HG03439 (cell line): Measurements from ENCODE around the gene CR2.
A peak's percentile ranks its signal among the peaks of the same experiment; 100 is the strongest.
"Not testable (repeated sequence)": the region's sequence is repeated elsewhere in the genome, so short reads cannot be mapped to it uniquely, and the experiment has no call there.

Experiments
- ATAC-seq: cut with Tn5 transposase; IDR thresholded peaks from one replicate; pipeline ENCODE4 v1.9.1; 2021; ENCODE audit warnings: mild to moderate bottlenecking, moderate library complexity; ENCODE audit not compliant: unreplicated experiment

CR2 gene

GRCh38 chr1:207444514-207445217 is 9.5 kb upstream of the CR2 start:
- no peak for ATAC-seq

DNA sequence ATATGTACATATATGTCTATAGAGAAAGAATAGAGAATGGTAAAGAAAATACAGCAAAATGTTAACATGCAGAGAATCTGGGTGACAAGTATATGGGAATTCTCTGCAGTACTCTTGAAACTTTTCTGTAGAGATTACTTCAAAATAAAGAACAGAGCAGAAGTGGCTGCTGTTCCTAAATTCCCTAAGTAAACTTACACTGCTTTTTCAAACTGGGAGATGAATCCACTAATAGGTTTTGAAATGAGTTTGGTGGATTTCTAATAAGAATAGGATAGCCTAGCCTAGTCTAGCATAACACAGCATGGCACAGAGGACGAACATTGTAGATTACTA is 450 bp upstream of the CR2 start:
- ATAC-seq, result no peak

DNA sequence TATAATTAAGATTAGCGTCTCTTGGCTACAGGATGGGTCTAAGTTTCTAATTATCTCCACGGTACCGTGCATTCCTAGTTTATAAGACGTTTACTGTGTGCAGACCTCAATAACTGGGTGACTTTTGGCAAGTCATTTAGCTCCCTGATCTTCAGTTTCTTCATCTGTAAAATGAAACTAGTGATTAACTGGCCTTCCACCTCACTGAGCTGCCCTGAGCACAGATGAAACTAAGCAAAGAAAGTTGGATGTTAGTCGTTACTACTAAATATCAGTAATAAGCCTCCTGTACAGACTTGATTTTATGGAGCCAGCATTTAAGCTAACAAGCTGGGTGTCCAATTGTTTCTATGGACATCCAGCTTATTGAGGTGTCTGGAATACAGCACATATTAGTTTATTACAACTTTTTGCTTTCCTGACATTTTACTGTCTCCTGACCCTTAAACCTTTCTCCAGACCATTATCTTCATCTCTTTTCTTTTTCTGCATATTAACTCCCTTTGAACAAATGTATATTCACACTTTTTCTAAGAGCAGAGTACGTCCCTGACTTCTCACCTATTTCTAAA is 1.1 kb downstream of the CR2 start:
- peak; percentile 18 for ATAC-seq

DNA sequence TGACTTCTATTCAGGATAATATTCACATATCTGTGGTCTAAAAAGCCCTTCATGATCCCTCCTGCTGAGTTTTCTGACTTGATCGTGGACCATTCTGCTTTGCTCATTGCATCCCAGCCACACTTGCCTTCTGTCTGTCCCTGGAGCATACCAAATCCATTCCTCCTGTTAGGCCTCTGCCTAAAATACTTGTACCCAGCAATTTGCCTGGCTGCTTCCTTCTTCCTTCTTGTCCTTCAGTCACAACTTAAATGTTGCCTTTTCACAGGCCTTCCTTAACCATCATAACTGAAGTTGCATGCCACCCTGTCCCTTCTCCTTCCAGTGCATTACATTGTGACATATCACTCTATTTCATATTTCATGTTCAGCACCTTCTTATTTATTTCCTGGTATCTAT is 4.3 kb downstream of the CR2 start:
- no peak for ATAC-seq

DNA sequence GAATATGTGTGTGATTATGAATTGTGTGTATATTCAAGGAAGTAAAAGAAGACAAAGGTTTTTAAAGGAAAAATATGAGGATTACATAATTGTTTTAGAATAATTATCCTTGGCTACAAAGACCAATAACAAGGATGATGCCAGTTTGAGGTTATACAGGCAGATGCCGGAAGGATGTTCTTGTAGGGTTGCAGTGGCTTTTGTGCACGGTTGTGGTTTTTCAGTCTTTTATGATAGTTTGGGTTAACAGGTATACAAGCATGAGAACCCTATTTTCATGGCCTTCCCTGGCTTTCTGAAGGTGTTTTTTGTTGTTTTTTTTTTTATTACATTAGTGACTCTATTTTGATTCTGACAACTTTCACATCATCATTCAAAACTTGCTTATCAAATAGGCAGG is 4.9 kb downstream of the CR2 start:
- ATAC-seq, result no peak

DNA sequence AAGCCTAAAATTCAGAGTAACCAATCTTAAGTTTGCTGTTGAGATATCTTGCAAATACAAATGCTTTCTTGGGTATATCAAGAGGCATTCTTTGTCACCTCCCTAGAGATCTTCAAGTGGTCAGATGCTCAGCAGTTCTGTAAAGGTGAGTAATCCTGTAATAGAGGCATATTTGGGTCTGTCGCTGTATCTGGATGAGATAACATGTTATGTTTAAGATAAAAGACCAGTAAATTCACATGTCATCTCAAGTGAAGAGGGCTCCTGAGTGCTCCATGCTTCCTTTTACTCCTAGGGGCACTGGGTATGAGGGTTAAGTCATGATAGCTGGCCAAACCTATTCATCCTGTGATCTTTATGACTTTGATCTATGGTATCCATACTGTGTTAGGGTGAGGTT is 7.5 kb downstream of the CR2 start:
- no peak for ATAC-seq

- no peak for ATAC-seq
Observed at GRCh38 chr1:207462535-207462934, 8.4 kb downstream of the CR2 start.

- ATAC-seq, result no peak
Observed at GRCh38 chr1:207463021-207463420, 8.9 kb downstream of the CR2 start.

DNA sequence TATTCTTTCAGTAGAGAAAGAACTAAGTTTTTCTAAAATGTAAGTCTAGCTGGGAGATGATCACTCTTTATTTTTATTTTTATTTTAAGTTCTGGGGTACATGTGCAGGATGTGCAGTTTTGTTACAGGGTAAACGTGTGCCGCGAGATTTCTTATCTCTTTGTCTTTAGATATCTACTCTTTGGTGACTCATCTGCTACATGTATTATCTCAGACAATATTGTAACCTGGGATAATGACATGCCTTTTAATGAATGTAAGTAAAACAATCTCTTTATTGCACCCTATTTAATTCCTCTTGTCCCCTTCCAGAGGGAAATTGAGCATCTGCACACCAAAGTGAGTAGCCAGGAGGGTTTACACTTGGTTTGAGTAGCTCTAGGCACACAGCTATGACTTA is 9.4 kb downstream of the CR2 start:
- ATAC-seq, result no peak

DNA sequence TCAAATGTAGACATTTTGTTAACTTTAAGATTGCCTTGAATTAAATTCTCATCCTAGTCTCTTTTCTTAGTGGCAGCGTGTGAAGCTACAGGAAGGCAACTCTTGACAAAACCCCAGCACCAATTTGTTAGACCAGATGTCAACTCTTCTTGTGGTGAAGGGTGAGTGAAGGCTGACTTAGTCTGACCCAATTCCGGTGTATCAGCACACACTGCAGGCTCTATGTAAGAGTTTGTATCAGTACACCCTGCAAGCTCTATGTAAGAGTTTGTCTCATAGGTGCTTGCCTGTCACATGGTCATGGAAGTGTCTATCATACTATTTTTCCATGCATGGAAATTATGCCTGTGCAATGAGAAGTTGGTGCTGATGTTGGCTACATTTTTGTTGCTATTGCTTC is 16.8 kb downstream of the CR2 start:
- no peak for ATAC-seq

DNA sequence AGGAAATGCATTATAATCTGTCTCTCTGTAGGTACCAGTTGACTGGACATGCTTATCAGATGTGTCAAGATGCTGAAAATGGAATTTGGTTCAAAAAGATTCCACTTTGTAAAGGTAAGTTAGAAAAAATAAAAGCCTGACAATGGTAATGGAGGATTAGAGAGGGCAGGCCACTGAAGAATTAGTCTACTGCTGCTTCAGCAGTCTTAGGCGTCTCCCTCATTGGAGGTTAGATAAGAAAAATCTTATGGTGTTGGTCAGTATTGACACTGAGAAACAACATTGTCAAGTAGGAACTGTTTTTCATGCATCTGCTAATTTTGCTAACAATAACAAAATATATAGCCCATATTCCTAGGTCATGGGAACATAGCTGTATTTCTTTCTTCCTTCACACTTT is 20.1 kb downstream of the CR2 start:
- ATAC-seq, result no peak

GRCh38 chr1:207486198-207486597 is 32.1 kb downstream of the CR2 start:
- ATAC-seq, result no peak

- ATAC-seq, result no peak
Observed at GRCh38 chr1:207487636-207488035, 33.5 kb downstream of the CR2 start.

DNA sequence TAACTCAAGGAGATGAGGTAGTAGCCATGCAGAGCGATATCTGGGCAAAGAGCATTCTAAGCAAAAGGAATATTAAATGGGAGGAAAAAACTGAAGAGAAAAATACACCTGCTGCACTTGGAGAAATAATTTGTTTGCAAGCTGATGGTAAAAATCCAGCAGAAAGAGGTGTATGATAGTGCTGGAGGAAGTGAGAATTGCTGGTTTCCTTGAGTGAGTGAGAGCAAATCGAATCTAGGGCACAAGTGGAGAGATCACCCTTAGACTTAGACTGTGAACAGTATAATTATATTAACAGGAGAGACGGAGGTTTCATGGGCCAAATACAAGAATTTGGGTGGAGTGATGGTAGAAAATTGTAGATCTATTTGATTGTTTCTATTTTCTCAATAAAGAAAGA is 39.1 kb downstream of the CR2 start:
- no peak for ATAC-seq

GRCh38 chr1:207494171-207494570 is 40.0 kb downstream of the CR2 start:
- no peak for ATAC-seq

GRCh38 chr1:207495281-207495680 is 41.2 kb downstream of the CR2 start:
- ATAC-seq, result not testable (repeated sequence)

GRCh38 chr1:207495801-207496792 is 42.0 kb downstream of the CR2 start, which contains the start of gene CR1:
CR1 (plus strand) TSS chr1:207496157; CDS start chr1:207496268, 111 bp downstream.
- no peak for ATAC-seq

DNA sequence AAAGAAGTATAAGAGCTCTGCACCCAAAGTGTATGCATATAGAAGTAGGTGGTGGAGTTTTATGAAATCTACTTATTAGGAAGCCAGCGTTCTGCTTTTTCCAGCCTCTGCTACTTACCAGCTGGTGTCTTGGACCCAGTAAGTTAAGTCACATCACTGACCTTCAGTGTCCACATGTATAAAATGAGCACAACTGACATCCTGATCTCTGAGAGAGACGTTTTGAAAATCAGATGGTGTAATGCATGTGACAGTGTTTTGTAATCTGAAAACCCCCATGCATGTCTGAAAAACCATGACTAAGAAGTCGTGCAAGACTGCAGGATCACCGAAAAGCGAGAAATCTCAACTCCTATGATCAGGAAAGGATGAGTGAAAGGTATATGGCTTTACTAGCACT is 43.8 kb downstream of the CR2 start:
- ATAC-seq, result no peak

- no peak for ATAC-seq
Observed at GRCh38 chr1:207499573-207499972, 45.4 kb downstream of the CR2 start.

GRCh38 chr1:207500306-207500705 is 46.2 kb downstream of the CR2 start:
- no peak for ATAC-seq

GRCh38 chr1:207501071-207501470 is 46.9 kb downstream of the CR2 start:
- ATAC-seq, result no peak

DNA sequence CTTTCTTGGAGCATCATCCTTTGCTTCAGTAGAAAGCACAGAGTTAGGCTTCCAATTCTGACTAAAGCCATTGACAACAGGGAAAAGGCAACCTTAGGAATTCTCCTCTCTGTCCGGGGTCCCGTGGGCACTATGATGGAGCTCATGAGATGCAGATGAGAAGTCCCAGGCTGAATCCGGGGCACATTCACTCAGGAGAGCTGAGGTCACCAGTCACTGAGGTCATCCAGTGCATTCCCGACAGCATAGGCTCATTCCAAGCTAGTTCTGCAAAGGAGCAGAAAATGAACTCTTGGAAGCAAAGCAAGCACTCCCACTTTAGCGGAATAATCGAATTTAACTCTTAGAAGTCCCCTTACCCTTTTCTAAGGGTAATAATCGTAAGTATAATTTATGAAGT is 48.6 kb downstream of the CR2 start:
- ATAC-seq, result no peak
